DND-41 (cell line): ENCODE results near the gene RAN.

Experiments used
- EZH2 ChIP-seq: IDR thresholded peaks from 3 replicates; pipeline ENCODE4 v1.6.1; 2012; ENCODE audit warnings: borderline replicate concordance, low read depth, mild to moderate bottlenecking, moderate library complexity, low read length, inconsistent platforms; ENCODE audit not compliant: severe bottlenecking
- TF ChIP-seq, protein P1 (sequence below): IDR thresholded peaks from 2 replicates; pipeline ENCODE4 v1.5.1; 2012; ENCODE audit warnings: borderline replicate concordance, low read length, moderate library complexity, mild to moderate bottlenecking; ENCODE audit not compliant: poor library complexity, severe bottlenecking; ENCODE audit errors: extremely low read depth

- no peak for TF ChIP-seq EZH2
- TF ChIP-seq, protein P1, sequence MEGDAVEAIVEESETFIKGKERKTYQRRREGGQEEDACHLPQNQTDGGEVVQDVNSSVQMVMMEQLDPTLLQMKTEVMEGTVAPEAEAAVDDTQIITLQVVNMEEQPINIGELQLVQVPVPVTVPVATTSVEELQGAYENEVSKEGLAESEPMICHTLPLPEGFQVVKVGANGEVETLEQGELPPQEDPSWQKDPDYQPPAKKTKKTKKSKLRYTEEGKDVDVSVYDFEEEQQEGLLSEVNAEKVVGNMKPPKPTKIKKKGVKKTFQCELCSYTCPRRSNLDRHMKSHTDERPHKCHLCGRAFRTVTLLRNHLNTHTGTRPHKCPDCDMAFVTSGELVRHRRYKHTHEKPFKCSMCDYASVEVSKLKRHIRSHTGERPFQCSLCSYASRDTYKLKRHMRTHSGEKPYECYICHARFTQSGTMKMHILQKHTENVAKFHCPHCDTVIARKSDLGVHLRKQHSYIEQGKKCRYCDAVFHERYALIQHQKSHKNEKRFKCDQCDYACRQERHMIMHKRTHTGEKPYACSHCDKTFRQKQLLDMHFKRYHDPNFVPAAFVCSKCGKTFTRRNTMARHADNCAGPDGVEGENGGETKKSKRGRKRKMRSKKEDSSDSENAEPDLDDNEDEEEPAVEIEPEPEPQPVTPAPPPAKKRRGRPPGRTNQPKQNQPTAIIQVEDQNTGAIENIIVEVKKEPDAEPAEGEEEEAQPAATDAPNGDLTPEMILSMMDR, result no peak
Observed at GRCh38 chr12:130877333-130877732, 5.5 kb downstream of the RAN start.
